T follicular helper cell (primary cell): Measurements from ENCODE around the gene SLC25A44.

Source experiments
- DNase-seq: peaks from one replicate; pipeline ENCODE4 v3.0.0-alpha.2; 2020; ENCODE audit warnings: low read depth

Gene SLC25A44

GRCh38 chr1:156241311-156241811, 47.5 kb downstream of the SLC25A44 start:
- no peak for DNase-seq

- DNase-seq = no peak
Observed at GRCh38 chr1:156241926-156242325, 48.0 kb downstream of the SLC25A44 start, which contains the start of gene BGLAP. Gene BGLAP (plus strand): TSS chr1:156242184. CDS start chr1:156242232, 48 bp downstream.

DNA sequence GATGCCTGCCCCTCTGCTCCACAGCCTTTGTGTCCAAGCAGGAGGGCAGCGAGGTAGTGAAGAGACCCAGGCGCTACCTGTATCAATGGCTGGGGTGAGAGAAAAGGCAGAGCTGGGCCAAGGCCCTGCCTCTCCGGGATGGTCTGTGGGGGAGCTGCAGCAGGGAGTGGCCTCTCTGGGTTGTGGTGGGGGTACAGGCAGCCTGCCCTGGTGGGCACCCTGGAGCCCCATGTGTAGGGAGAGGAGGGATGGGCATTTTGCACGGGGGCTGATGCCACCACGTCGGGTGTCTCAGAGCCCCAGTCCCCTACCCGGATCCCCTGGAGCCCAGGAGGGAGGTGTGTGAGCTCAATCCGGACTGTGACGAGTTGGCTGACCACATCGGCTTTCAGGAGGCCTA, 48.8 kb downstream of the SLC25A44 start:
- DNase-seq = no peak

- DNase-seq = no peak
Observed at GRCh38 chr1:156244126-156244525, 50.2 kb downstream of the SLC25A44 start.

- DNase-seq = no peak
Observed at GRCh38 chr1:156244712-156245111, 50.8 kb downstream of the SLC25A44 start.

DNA sequence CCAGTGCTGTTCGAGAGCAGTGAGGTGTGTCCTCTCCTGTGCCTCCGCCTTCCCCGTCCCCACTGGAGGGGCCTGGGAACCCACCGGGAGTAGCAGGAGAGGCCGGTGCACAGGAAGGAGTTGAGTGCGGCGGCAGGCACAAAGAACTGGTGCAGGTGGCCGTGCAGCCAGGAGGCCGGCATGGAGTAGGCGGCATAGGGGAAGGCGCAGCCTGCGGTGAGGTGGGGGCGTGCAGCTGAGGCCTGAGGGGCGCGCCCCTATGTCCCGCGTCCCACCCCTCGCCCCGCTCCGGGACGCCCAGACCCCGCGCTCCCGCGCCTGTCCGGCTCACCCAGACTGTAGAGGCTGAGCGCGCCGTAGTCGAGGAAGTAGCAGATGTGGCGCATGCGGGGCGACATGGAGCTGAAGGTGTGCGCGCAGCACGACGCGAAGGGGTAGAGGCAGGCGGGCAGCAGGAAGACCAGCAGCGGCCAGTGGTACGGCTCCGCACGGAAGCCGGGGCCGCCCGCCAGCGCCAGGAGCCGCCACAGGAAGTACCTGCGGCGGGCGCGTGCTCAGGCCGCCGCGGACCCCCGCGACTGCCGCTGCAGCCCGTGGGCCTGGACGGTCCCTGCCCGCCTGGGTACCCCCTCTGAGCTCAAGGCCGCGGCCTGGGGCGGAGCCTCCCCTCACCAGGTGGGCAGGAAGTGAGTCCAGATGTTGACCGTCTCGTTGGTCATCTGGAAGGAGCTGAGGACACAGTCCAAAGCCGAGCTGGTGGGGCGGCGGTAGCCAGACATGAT, 51.7 kb downstream of the SLC25A44 start:
- DNase-seq = no peak

- DNase-seq = no peak
Observed at GRCh38 chr1:156246241-156246780, 52.4 kb downstream of the SLC25A44 start.

DNA sequence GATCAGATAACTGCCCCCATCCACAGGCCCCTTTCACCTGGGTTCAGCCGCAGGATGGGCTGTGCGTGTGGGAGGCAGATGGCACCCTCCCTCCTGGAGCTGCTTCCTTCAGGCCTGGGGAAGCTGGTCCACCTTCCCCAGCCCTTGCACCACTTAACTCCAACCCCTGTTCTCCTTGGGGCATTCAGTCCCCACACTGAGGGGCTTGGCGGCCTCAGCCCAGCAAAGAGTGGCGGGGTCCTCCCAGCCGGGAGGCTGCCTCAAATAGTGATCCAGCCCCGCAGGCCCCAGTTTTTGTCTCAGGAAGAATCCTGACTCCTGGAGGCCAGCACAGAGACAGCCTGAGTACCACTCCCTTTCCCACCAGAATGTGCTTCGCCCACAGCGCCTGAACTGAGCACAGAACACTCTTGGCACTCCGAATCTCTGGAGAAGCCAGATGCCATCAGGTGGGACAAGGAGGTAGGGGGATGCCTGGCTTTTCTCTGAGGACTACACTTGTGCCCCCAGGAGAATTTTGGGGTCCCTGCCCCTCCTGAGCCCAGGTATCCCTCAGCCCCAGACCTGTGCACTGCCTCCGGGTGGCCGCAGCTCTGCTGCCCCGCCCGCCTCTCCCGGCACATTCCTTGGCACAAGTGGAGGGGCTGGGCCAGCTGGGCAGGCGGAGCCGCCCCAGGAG, 53.0 kb downstream of the SLC25A44 start:
- DNase-seq = no peak

DNA sequence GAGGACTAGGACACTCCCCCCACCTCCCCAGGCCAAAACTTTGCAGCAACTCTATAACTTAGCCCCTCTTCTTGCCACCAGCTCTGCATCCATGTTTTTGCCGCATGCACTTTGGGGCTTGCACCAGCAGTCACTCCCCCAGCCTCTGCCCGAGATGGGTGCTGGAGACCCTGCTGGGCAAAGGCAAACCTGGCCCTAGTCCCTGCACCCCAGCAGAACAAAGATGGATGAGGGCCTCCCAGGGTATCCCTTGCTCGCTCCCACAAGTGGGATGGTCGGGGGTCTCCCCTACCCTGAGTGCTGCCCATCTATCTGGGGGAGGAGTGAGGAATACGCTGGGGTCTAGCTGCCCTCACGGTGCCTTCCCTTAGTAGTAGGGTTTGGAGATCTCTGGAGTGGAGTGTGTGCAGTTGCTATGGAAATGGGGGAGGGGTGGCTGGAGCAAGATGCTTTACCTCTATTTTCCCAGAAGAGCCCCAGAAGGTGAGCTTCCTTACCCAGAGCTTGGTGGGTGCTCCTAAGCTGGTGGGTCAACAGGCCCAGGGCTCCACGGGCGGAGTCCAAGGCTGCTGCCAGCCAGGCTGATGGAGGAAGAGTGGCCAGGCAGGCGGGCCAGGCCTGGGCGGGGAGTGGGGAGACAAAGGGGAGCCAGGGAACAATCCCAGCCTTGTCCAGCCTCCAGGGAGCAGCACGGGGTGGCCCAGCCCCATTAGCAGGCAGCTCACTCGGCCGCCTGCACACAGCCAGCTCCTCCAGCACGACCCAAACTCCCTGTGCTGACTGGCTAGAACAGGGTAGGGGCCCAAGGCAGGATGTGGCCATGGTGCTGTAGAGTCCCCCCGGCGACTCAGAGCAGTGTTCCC, 53.8 kb downstream of the SLC25A44 start, which contains the start of gene PAQR6:
TSS of gene PAQR6 (minus strand) at position 597 of the 863 bp plus-strand sequence. CDS start 1,325 bp downstream, outside the sequence.
- DNase-seq = no peak

DNA sequence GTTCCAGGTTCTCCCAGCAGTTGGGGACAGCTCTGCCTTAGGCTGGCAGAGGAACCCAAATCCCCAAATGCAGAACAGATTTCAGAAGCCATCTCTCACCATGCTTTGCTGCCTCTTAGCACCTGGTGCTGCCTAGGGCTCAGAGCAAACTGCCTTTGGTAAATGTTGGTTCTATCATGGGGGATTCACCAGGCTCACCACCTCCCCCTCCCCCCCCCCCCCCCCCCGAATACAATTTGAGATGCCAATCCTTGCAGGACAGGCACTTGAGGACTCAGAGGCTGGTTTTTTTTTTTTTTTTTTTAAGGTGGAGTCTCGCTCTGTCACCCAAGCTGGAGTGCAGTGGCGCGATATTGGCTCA, 54.4 kb downstream of the SLC25A44 start:
- DNase-seq = no peak

- no peak for DNase-seq
Observed at GRCh38 chr1:156249593-156249992, 55.7 kb downstream of the SLC25A44 start.

DNA sequence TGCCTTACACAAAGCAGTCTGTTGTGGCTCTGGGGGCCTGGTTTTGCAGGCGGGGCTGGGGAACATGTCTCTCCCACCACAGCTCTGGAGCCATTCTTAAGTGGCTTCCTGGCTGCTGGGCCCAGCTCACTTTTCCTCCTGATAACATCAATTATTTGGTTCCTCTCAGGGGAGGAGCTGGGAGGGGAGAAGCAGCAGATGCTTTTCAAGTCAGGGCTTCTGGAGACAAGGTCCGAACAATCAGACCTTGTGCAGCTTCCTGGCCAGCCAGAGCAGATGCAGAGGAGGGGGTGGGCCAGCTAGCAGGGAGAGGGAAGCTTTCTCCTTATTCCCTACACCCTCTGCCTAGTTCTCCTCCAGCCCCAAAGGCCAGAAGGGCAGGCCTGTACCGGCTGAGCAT, 57.6 kb downstream of the SLC25A44 start:
- DNase-seq = no peak

DNA sequence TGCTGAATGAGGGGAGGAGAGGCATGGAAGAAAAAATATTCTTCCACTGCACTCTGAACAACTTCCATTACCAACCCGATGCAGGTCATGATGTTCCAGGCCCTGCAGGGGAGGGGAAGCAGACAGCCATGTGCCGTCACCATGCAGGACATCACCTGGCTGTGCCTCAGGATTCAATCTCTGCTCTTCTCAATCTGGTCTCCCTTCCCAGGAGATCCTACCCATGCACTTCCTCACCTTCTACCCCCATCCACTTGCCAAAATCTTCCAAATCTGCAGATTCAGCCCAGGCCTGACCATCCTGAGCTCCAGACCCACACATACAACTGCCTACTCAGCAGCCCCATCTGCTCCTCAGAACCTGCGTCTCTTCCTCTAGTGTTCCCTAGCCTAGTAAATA, 59.7 kb downstream of the SLC25A44 start:
- no peak for DNase-seq

- no peak for DNase-seq
Observed at GRCh38 chr1:156257711-156258110, 63.8 kb downstream of the SLC25A44 start.

GRCh38 chr1:156258859-156259258, 65.0 kb downstream of the SLC25A44 start:
- no peak for DNase-seq

DNA sequence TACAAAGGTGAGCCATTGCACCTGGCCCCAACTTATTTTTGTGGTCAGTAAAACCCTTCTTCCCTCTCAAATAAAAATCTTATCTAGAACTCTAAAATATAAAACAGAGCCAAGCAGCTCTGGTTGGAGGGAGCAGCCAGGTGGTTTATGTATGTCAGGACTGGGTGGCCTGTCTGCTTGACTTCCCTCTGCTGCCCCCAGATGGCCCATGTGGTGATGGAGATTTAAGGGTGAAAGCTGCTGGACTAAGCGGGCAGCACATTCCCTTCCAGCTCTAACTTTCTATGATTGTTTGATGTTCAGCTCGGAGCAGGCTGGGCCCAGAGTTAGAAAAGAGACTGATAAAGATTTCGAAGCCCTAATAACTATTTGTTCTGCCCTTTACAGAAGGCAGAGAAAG, 65.9 kb downstream of the SLC25A44 start:
- no peak for DNase-seq

- DNase-seq = no peak
Observed at GRCh38 chr1:156260896-156261295, 67.0 kb downstream of the SLC25A44 start.
